CD8-positive, alpha-beta memory T cell (primary cell): ENCODE data around the gene OR52B2. TPM values are rescaled to one million over a fixed set of nuclear protein-coding genes. Genes with fewer than 3 reads are reported as not detected.

Source experiments
- polyA plus RNA-seq: library from polyadenylated mRNA; unstranded; fragments of 300-500 nt; fragmentation: Illumina TruSeq; gene quantifications from one replicate; pipeline ENCODE4 v1.2.3, GENCODE V29; 2021
- total RNA-seq, 2 experiments: library from RNA; stranded (reverse); gene quantifications; one replicate each; pipeline ENCODE4 v1.2.3, GENCODE V29; 2021

The OR52B2 gene
- total and polyA plus RNA-seq, 3 experiments from 2014 or later, result not detected

Other genes with a start within 250 kb of the OR52B2 start
- gene OR56A3, start 228.1 kb downstream of the OR52B2 start, total RNA-seq, result not detected
- not detected for gene OR56A3, start 228.1 kb downstream of the OR52B2 start, polyA plus RNA-seq
- not detected for gene OR56A5, start 201.8 kb downstream of the OR52B2 start, total RNA-seq
- not detected for gene OR56A5, start 201.8 kb downstream of the OR52B2 start, polyA plus RNA-seq
- gene OR52L1, start 183.3 kb downstream of the OR52B2 start, total RNA-seq, result not detected
- not detected for gene OR52L1, start 183.3 kb downstream of the OR52B2 start, polyA plus RNA-seq
- not detected for gene OR56A4, start 163.4 kb downstream of the OR52B2 start, total RNA-seq
- not detected for gene OR56A4, start 163.4 kb downstream of the OR52B2 start, polyA plus RNA-seq
- not detected for gene OR56A1, start 139.6 kb downstream of the OR52B2 start, total RNA-seq
- not detected for gene OR56A1, start 139.6 kb downstream of the OR52B2 start, polyA plus RNA-seq
- gene OR56B4, start 62.6 kb downstream of the OR52B2 start, total RNA-seq, result not detected
- gene OR56B4, start 62.6 kb downstream of the OR52B2 start, polyA plus RNA-seq, result not detected
- not detected for gene OR52W1, start 28.9 kb upstream of the OR52B2 start, total RNA-seq
- gene OR52W1, start 28.9 kb upstream of the OR52B2 start, polyA plus RNA-seq, result not detected
- gene C11orf42, start 35.2 kb upstream of the OR52B2 start, total RNA-seq, result not detected
- gene C11orf42, start 35.2 kb upstream of the OR52B2 start, polyA plus RNA-seq, result not detected
- gene FHIP1B, start 64.3 kb upstream of the OR52B2 start, total RNA-seq, result 10 to 100 TPM; 20.2 to 20.6 TPM
- gene FHIP1B, start 64.3 kb upstream of the OR52B2 start, polyA plus RNA-seq, result 16.4 TPM
- under 1 TPM in 1 of 2 experiments, not detected in 1; 0.15 TPM for gene CNGA4, start 68.8 kb upstream of the OR52B2 start, total RNA-seq
- gene CNGA4, start 68.8 kb upstream of the OR52B2 start, polyA plus RNA-seq, result not detected
- gene CCKBR, start 89.5 kb upstream of the OR52B2 start, total RNA-seq, result not detected
- not detected for gene CCKBR, start 89.5 kb upstream of the OR52B2 start, polyA plus RNA-seq
- gene CAVIN3, start 150.2 kb upstream of the OR52B2 start, total RNA-seq, result 10 to 100 TPM; 72.5 to 75.5 TPM
- not detected for gene CAVIN3, start 150.2 kb upstream of the OR52B2 start, polyA plus RNA-seq
- 10 to 100 TPM; 30.4 to 30.9 TPM for gene SMPD1, start 220.1 kb upstream of the OR52B2 start, total RNA-seq
- 17.3 TPM for gene SMPD1, start 220.1 kb upstream of the OR52B2 start, polyA plus RNA-seq
- 10 to 100 TPM; 41.7 to 43.6 TPM for gene APBB1, start 248.8 kb upstream of the OR52B2 start, total RNA-seq
- gene APBB1, start 248.8 kb upstream of the OR52B2 start, polyA plus RNA-seq, result 80.2 TPM